ENCODE data around the gene YDJC. TPM values are rescaled to one million over a fixed set of nuclear protein-coding genes. Genes with fewer than 3 reads are reported as not detected.

Gene YDJC
- total and polyA plus RNA-seq, 2 of the 13 experiments (the other 11 are each of a cell fraction or from before 2014, with no cell fraction given), result 15.3 to 32.0 TPM

GRCh38 chr22:21624120-21624879 is 5.5 kb downstream of the YDJC start:
- Histone ChIP-seq H4K20me1 (ENCODE audit: insufficient read depth, low read length) (peaks cover 20% of the 10 kb centered on the region), H3K27me3 (ENCODE audit: control insufficient read depth in 1 of 2, insufficient read depth in 2 of 2, low read length in 2 of 2) (no peaks in the 10 kb centered on the region), H3K9me3 (ENCODE audit: low read length) (no peaks in the 10 kb centered on the region), H3K4me2 (ENCODE audit: low read depth, low read length) (no peak overlapping the region), H2AFZ (ENCODE audit: low read length) (no peak overlapping the region), H3K4me1 (ENCODE audit: insufficient read depth, low read length) (peaks cover 16% of the 10 kb centered on the region), H3K36me3 (replicated peaks in 1 of 2; ENCODE audit: control insufficient read depth in 1 of 2, insufficient read depth in 2 of 2, low read length in 2 of 2) (peaks cover 2 to 57% of the 10 kb centered on the region in 2 experiments; a peak in 4 of 5 replicates), H3K9ac (ENCODE audit: insufficient read depth, low read depth, low read length) (no peak overlapping the region), H3K4me3 (replicated peaks in 1 of 3; ENCODE audit: insufficient read depth in 1 of 3, low read depth in 2 of 3, low read length in 3 of 3) (no peak overlapping the region), H3K79me2 (ENCODE audit: insufficient read depth, low read length) (peaks cover 20% of the 10 kb centered on the region), H3K27ac (ENCODE audit: extremely low read length, insufficient read depth, low read length) (no peak overlapping the region)
- intact Hi-C loops (cut with micrococcal nuclease; ENCODE audit: unreplicated experiment), result loop anchor here (2.0 kb wide), 1 partner anchor 19 kb away; the partner anchor contains the start of gene SDF2L1
- WGBS (ENCODE audit: low lambda C conversion rate), result 67% methylated on average over 7 of the region's 8 CpGs
- CTCF ChIA-PET (ENCODE audit: low intra/inter-chr PET ratio, low total read pairs), result interaction anchor here (1.1 to 2.4 kb wide), 2 partner anchors 18 to 22 kb away, joined by 5 to 11 read pairs; partner anchors contain the start of gene SDF2L1
- POLR2A ChIA-PET, result interaction anchor here (1.0 kb wide), 1 partner anchor 18 kb away, joined by 3 read pairs; no protein-coding TSS in a partner anchor
- no peak for TF ChIP-seq NPAS2 (CRISPR knock-in tag; IDR thresholded peaks at IDR 0.05; ENCODE audit: borderline replicate concordance)
- no peak for TF ChIP-seq ZNF616 (CRISPR knock-in tag; IDR thresholded peaks at IDR 0.05; ENCODE audit: low read depth)
- TF ChIP-seq POLR2G (IDR thresholded peaks at IDR 0.05; ENCODE audit: low read depth, low read length), result peak; percentile 49; the same call in 1 of the 2 replicates
- peak; percentile 64 for TF ChIP-seq CTCF (CRISPR knock-in tag; IDR thresholded peaks at IDR 0.05)
- no peak for TF ChIP-seq ZBTB8A (CRISPR knock-in tag; IDR thresholded peaks at IDR 0.05; ENCODE audit: borderline replicate concordance, low read depth)
- peak; percentile 42; the same call in 1 of the 2 replicates for TF ChIP-seq SMC3 (IDR thresholded peaks at IDR 0.05; ENCODE audit: low read length)
- TF ChIP-seq ZC3H4 (CRISPR knock-in tag; IDR thresholded peaks at IDR 0.05; ENCODE audit: borderline replicate concordance), result 0 out of 2 replicates have a peak, but pooled peaks have one; percentile 14
- 0 out of 2 replicates have a peak, but pooled peaks have one; percentile 14 for TF ChIP-seq STAG1 (CRISPR knock-in tag; IDR thresholded peaks at IDR 0.05)
- TF ChIP-seq TEAD3 (CRISPR knock-in tag; optimal IDR thresholded peaks at IDR 0.05; ENCODE audit: borderline replicate concordance), result peak; percentile 15
- 0 out of 2 replicates have a peak, but pooled peaks have one; percentile 25 for TF ChIP-seq ZBTB20 (CRISPR knock-in tag; IDR thresholded peaks at IDR 0.05; ENCODE audit: borderline replicate concordance, low read depth)
- no peak for TF ChIP-seq TBX2 (CRISPR knock-in tag; IDR thresholded peaks at IDR 0.05; ENCODE audit: borderline replicate concordance)
- TF ChIP-seq RBM22 (optimal IDR thresholded peaks at IDR 0.05; ENCODE audit: low read length), result peak; percentile 29
- TF ChIP-seq KAT8 (CRISPR knock-in tag; IDR thresholded peaks at IDR 0.05), result 0 out of 2 replicates have a peak, but pooled peaks have one; percentile 11
- TF ChIP-seq KDM2A (CRISPR knock-in tag; IDR thresholded peaks at IDR 0.05; ENCODE audit: borderline replicate concordance, low read depth), result peak; percentile 29; the same call in 1 of the 2 replicates
- DNase-seq (ENCODE audit: low spot score), result no peak
- FAIRE-seq, result no peak
- in situ Hi-C loops (cut with HindIII; ENCODE audit: extremely low pct_ligation_motif_present, low pct_unique_long_range_greater_than_20kb), result no loop called here
- no TSS peak for BruUV-seq (replicated peaks)
- peak; percentile 32 for ATAC-seq
